HG03103 (cell line): ENCODE results near the gene WBP1L.
"Not testable (repeated sequence)": the region's sequence is repeated elsewhere in the genome, so short reads cannot be mapped to it uniquely, and the experiment has no call there.

Experiments
- ATAC-seq: cut with Tn5 transposase; IDR thresholded peaks from one replicate; pipeline ENCODE4 v1.9.1; 2021; ENCODE audit warnings: low read depth; ENCODE audit not compliant: unreplicated experiment

The WBP1L gene

DNA sequence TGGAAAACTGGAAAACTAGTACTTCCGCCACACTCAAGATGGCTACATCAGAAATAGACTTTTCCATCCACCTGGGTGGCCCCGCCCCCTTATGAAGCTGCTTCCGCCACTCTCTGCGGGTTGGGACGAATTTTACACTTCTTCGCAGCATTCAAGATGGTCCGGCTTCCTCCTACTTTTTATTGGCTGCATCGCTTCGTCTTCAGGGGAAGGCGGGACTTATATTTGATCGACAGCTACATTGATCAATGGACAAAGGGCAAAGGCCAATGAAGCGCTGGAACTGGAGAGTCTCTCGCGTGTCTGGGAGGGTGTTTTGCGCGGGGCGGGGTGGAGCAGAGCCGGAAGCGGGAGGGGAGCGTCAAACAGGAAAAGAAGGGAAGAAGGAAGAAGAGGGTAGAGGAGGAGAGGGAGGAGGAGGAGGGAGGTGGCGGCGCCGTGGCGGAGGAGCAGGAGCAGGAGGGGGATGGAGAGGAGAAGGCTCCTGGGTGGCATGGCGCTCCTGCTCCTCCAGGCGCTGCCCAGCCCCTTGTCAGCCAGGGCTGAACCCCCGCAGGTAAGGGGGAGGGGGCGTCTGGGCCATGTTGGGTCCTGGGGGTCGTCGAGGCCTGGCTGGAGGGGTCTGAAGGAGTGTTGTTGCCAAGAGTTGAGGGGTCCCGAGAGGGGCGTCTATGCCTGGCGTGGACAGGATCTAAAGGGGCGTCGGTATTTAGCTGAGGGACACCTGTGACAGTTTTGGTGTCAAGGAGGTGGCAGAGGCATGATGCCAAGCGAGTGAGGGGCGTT, at the start of gene WBP1L:
WBP1L (plus strand) TSS at position 361 of the 786 bp plus-strand sequence; CDS start at position 467, 106 bp downstream.
- ATAC-seq: peak; percentile 94

GRCh38 chr10:102695401-102695800, 48.3 kb upstream of the WBP1L start:
- not testable (repeated sequence) for ATAC-seq

- no peak for ATAC-seq
These were observed 47.0 kb upstream of the WBP1L start for GRCh38 chr10:102696736-102697135.

DNA sequence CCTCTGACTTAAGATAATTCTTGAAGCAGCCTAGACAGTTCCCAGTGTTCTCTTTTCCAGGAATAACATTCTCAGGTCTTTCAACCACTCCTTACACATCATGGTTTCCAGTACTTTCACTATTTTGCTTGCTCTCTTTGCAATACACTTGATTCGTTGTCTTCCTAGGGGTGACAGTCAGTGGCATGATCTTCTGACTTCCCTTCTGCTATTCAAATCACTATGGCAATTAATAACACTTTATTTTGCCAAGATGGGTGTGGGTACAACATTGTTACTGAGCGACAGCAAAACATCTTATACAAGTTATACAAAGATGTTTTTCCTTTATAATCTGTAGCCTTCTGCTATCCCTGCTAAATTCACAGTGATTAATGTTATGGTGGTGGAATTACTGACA, 44.9 kb upstream of the WBP1L start:
- no peak for ATAC-seq

DNA sequence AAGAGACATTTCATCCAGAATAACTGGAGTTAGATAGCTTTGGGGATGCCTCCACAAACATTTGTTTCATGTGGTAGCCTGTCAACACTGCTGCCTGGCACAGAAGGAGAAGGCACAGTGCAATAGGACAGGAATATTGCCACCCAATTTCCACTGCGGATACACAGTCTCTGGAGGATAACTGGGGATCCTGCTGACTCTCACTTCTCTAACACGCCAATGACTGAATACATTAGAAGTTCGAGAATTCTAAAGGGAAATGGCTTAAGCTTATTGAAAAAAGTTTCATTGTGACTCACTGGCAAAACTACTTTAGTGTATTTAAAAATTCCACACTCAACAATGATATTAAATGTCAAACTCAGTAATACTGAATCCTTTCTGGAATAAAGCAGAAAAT, 42.5 kb upstream of the WBP1L start:
- no peak for ATAC-seq

GRCh38 chr10:102701796-102702195, 42.0 kb upstream of the WBP1L start:
- no peak for ATAC-seq

GRCh38 chr10:102702742-102703141, 41.0 kb upstream of the WBP1L start:
- ATAC-seq: no peak

- ATAC-seq: no peak
These were observed 38.8 kb upstream of the WBP1L start for GRCh38 chr10:102704915-102705314.

GRCh38 chr10:102705531-102705930, 38.2 kb upstream of the WBP1L start:
- ATAC-seq: no peak

GRCh38 chr10:102710609-102711008, 33.1 kb upstream of the WBP1L start:
- no peak for ATAC-seq

- ATAC-seq: no peak
These were observed 31.7 kb upstream of the WBP1L start for GRCh38 chr10:102712089-102712488.

DNA sequence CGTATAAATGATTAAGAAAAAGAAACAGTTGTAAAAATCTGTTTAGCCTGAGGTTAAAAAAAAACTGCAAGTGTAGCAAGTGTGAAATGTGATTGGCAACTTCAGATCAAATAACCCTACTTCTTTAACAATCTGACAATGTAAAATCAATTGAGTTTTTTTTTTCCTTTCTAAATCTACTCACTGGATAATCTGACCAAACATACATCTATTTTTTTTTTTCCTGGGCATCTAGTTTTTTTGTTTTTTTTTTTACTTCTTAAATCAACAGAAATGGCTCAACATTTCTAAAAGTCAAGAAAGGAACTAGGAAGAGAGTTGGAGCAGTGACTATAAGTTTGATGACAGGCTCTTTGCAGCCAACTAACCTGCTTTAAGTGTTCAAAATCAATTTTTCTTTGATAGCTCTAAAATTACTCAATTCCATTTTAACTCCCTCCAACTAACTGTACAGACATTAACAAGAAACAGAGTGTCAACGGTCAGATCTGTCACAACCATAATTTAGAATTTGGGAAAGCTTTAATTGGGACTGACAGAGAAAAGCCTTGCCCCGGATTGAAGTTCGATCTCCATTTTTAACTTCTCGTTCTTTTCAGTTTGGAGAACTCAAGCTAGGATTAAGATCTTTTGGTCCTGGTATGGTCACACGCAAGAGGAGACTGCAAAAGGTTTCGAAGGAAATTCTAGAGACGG, 30.8 kb upstream of the WBP1L start:
- ATAC-seq: no peak

DNA sequence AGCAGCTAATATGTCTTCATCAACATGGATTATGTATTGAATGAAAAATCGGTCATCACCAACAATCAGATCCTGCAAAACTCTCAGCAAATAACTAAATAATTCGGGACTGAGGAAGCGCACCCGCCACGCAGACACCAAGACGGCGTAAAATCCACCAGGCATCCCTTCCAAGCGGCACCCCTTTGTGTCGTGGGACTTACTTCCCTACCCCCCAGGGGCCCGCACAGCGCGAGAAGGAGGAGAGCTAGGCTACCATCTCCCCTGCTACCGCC, 30.3 kb upstream of the WBP1L start:
- peak; percentile 34 for ATAC-seq

DNA sequence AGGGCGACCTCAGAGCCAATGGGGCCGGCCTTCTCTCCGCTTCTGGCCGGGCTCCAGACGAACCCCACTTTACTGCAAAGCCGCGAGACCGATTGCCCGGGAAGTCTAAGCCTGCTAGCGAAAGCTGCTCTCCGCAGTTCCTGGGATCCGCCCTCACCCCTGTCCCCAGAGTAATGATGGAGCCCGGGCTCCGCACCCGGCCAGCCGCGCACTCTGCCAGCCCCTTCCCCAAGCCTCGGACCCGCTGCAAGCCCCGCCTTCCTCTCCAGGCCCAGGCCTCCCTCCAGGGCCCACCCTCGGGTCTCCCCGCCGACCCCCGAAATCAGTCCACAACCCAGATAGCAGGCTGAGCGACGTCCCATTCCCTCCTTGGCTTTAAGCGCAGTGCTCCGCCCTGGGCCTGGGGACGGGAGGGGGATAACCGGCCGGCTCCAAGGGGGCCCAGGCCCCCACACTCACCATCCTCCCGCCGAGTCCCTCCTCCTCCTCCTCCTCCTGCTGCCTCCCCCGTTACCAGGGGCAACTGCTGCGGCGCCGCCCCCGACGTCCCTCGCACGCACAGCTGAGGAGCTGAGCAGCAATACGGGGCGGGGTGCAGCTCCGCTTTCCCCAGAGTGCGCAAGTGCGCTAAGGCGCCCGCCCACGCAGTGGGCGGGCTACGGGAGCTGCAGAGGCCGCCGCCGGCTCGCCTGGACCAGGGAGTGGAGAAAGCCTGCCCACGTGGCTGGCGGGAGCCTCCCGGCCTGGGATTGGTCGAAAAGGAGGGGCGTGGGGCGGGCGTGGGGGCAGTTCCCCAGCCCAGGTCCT, 29.7 kb upstream of the WBP1L start, which contains the start of gene ARL3:
ARL3 (minus strand) TSS at position 584 of the 807 bp plus-strand sequence; CDS start at position 462, 122 bp downstream.
- ATAC-seq: peak; percentile 78

DNA sequence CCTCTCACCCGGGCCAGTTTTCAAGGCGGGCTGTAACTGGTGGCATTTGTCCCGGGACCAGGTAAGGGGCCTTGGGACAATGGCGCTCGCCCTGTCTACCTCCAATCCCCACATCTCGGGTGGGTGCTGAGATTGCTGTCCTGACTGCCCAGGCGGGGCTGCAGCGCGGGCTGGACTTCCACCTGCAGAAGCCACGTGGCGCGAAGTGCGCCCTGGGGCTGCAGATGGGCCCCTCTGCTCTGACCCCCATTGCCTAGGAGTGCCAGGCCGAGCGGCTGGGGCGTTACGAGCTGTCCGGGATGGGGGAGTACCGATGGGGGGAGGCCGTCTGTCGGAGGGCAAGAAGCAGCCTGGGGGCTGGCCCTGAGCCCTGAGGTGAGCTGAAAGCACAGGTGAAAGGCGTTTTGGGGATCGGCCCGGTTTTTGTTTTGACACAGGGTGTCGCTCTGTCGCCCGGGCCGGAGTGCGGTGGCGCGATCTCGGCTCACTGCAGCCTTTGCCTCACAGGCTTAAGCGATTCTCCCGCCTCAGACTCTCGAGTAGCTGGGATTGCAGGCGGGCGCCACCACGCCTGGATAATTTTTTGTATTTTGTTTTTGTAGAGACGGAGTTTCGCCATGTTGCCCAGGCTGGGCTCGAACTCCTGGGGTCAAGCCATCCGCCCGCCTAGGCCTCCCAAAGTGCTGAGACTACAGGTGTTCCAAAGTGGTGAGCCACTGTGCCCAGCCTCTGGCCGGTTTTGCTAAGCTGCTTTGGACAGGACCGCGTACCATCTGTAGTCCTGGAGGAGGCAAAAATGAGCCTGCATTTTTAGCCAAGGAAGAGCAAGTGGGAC, 28.9 kb upstream of the WBP1L start, which contains the start of gene SFXN2:
SFXN2 (plus strand) TSS at position 16 of the 835 bp plus-strand sequence. CDS start 12,001 bp downstream, outside the sequence.
- peak; percentile 13 for ATAC-seq

DNA sequence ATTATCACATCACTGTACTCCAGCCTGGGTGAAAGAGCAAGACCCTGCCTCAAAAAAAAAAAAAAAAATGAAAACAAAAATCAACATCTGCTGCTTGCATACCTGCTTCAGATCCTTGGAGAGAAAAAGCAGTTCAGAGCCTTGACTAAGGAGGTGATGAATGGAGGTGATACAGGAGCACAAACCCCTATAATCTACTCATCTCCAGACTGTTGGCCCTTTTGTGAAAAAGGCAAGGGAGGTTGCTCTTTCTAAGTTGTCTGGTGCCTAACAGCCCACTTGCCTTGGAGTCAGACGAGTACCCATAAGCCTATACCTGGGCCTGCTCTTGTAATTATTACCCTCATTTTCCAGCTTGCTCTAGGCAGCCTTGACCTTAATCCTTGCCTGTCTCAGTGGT, 27.9 kb upstream of the WBP1L start:
- no peak for ATAC-seq

- not testable (repeated sequence) for ATAC-seq
These were observed 26.7 kb upstream of the WBP1L start for GRCh38 chr10:102716900-102717565.

GRCh38 chr10:102718220-102718619, 25.5 kb upstream of the WBP1L start:
- ATAC-seq: no peak

DNA sequence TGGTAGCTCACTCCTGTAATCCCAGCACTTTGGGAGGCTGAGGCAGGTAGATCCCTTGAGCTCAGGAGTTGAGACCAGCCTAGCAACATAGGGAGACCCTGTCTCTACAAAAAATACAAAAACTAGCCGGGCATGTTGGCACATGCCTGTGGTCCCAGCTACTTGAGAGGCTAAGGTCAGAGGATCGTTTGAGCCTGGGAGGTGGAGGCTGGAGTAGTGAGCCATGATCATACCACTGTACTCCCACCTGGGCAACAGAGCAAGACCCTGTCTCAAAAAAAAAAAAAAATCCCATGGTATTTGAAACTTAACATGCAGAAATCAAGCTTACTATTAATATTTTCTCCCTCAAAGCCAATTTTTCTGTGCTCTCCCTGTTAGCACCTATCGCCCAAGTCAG, 23.4 kb upstream of the WBP1L start:
- no peak for ATAC-seq
